Transverse colon (tissue), 4 donors: ENCODE data around the gene HJURP. TPM values are rescaled to one million over a fixed set of nuclear protein-coding genes. Genes with fewer than 3 reads are reported as not detected.

Experiments used
- DNase-seq: peaks from one replicate; pipeline ENCODE4 v3.0.0-alpha.2; 2019
- H3K27ac ChIP-seq, 4 donors: fragments of 200-600 bp; sonication (generic); 2 replicates each; pipeline ENCODE4 v1.5.1; 2016 to 2018; ENCODE audit warnings: inconsistent platforms in 4 of 4
- H3K27me3 ChIP-seq: fragments of 200-600 bp; sonication (generic); 2 replicates; pipeline ENCODE4 v1.5.1; 2017; ENCODE audit warnings: inconsistent platforms
- H3K36me3 ChIP-seq, 4 donors: fragments of 200-600 bp; sonication (generic); 2 replicates each; pipeline ENCODE4 v1.5.1; 2017 to 2019; ENCODE audit warnings: inconsistent platforms in 4 of 4
- H3K4me1 ChIP-seq, 4 donors: fragments of 200-600 bp; sonication (generic); 2 replicates each; pipeline ENCODE4 v1.5.1; 2017 to 2020; ENCODE audit warnings: inconsistent platforms in 4 of 4
- H3K4me3 ChIP-seq, 4 donors: fragments of 200-600 bp; sonication (generic); 1 replicate in 1 of 4; 2 replicates in 3 of 4; pipeline versions ENCODE4 v1.5.1 to v1.6.1; 2017 to 2019; ENCODE audit warnings: inconsistent platforms in 4 of 4
- H3K9me3 ChIP-seq, 2 donors: fragments of 200-600 bp; sonication (generic); 2 replicates each; pipeline ENCODE4 v1.5.1; 2017 to 2019; ENCODE audit warnings: inconsistent platforms in 2 of 2
- CTCF ChIP-seq, 5 experiments: fragments of 200-600 bp in 3 of 5; fragments of 450-650 bp in 2 of 5; sonication (generic) in 3 of 5; IDR thresholded peaks; 1 replicate in 2 of 5; 2 replicates in 3 of 5; pipeline ENCODE4 v1.5.1; 2016 to 2017; ENCODE audit warnings: antibody characterized with exemption in 5 of 5, inconsistent platforms in 3 of 5, mild to moderate bottlenecking in 2 of 5, moderate library complexity in 1 of 5
- EP300 ChIP-seq: sonication (generic); formaldehyde crosslinking; IDR thresholded peaks from one replicate; pipeline ENCODE4 v1.6.1; 2017; ENCODE audit warnings: antibody characterized with exemption, low read depth
- POLR2A ChIP-seq: fragments of 450-650 bp; IDR thresholded peaks from one replicate; pipeline ENCODE4 v1.6.1; 2016; ENCODE audit warnings: antibody characterized with exemption, mild to moderate bottlenecking, moderate library complexity
- POLR2AphosphoS5 ChIP-seq, 3 donors: sonication (generic); formaldehyde crosslinking; IDR thresholded peaks; one replicate each; pipeline ENCODE4 v1.6.1; 2016; ENCODE audit warnings: antibody characterized with exemption in 3 of 3
- WGBS, 2 donors: methylation state at CpG; one replicate each; pipeline ENCODE4 v1.1.5; 2018; ENCODE audit warnings: low coverage in 1 of 2; 5-methylcytosine and 5-hydroxymethylcytosine counted together
- in situ Hi-C, 4 donors: fragments of 200-750 bp; cut with MboI; loops; one replicate each; pipeline versions ENCODE4 v1.15.0 to v1.15.1; 2017; ENCODE audit warnings: low sequenced_read_pairs in 3 of 4, low pct_ligation_motif_present in 1 of 4, low pct_unique_long_range_greater_than_20kb in 1 of 4
- intact Hi-C: fragments of 100-400 bp; cut with DNase I; formaldehyde crosslinking; loops from one replicate; pipeline ENCODE4 v1.15.1; 2023; ENCODE audit warnings: low total_unique reads
- total RNA-seq, 4 donors: library from RNA; depleted of rRNA; stranded (reverse); fragments of >200 nt; gene quantifications; one replicate each; pipeline ENCODE4 v1.1.0, GENCODE V29; 2016

HJURP gene
- total RNA-seq, 4 donors from 2014 or later: 1.9 to 29.5 (median 2.1) TPM; not detected in 1

- no peak overlapping the region for H3K27ac ChIP-seq
- no peaks in the 10 kb centered on the region for H3K27me3 ChIP-seq
- TF ChIP-seq CTCF (IDR thresholded peaks at IDR 0.05) (no peak), POLR2A (no peak), POLR2AphosphoS5 (IDR thresholded peaks at IDR 0.05) (no peak), EP300 (no peak)
- in situ Hi-C loops (no loop called here), intact Hi-C loops (no loop called here)
- 60 to 78% methylated on average over 1 to 7 of the region's 7 CpGs for WGBS, 2 donors
- no peaks in the 10 kb centered on the region for H3K4me1 ChIP-seq
- no peak for DNase-seq
- no peak overlapping the region for H3K4me3 ChIP-seq
- no peaks in the 10 kb centered on the region for H3K36me3 ChIP-seq
- H3K9me3 ChIP-seq: no peaks in the 10 kb centered on the region
Measured at GRCh38 chr2:233800208-233800607, 54.1 kb downstream of the HJURP start.

- H3K9me3 ChIP-seq: no peaks in the 10 kb centered on the region
Measured at GRCh38 chr2:233799716-233800115, 54.6 kb downstream of the HJURP start.

GRCh38 chr2:233799087-233799665 is 55.2 kb downstream of the HJURP start:
- 54 to 65% methylated on average over 4 to 7 of the region's 7 CpGs for WGBS, 2 donors
- Histone ChIP-seq H3K36me3 (no peaks in the 10 kb centered on the region), H3K27ac (no peak overlapping the region), H3K4me1 (no peaks in the 10 kb centered on the region), H3K4me3 (no peak overlapping the region), H3K27me3 (no peaks in the 10 kb centered on the region), H3K9me3 (no peaks in the 10 kb centered on the region)
- in situ Hi-C loops: no loop called here
- intact Hi-C loops: no loop called here
- TF ChIP-seq CTCF (IDR thresholded peaks at IDR 0.05) (no peak), POLR2AphosphoS5 (IDR thresholded peaks at IDR 0.05) (no peak), POLR2A (no peak), EP300 (no peak)
- DNase-seq: no peak

More at GRCh38 chr2:233799716-233800115, 54.6 kb downstream of the HJURP start:
- TF ChIP-seq POLR2A: no peak
- TF ChIP-seq CTCF (IDR thresholded peaks at IDR 0.05): no peak
- TF ChIP-seq EP300: no peak
- no peak for TF ChIP-seq POLR2AphosphoS5 (IDR thresholded peaks at IDR 0.05)
- 49% methylated on average over 5 of the region's 5 CpGs; no CpG with 5 or more reads in 1 of the 2 donors for WGBS, 2 donors
- no peak for DNase-seq
- Histone ChIP-seq H3K27me3 (no peaks in the 10 kb centered on the region), H3K4me3 (no peak overlapping the region), H3K36me3 (no peaks in the 10 kb centered on the region), H3K27ac (no peak overlapping the region), H3K4me1 (no peaks in the 10 kb centered on the region)
- in situ Hi-C loops: no loop called here
- intact Hi-C loops: no loop called here

GRCh38 chr2:233798335-233799086 is 55.8 kb downstream of the HJURP start:
- Histone ChIP-seq H3K4me3 (no peak overlapping the region), H3K4me1 (no peaks in the 10 kb centered on the region), H3K27me3 (no peaks in the 10 kb centered on the region), H3K27ac (no peak overlapping the region), H3K9me3 (no peaks in the 10 kb centered on the region), H3K36me3 (no peaks in the 10 kb centered on the region)
- no peak for TF ChIP-seq EP300
- TF ChIP-seq CTCF (IDR thresholded peaks at IDR 0.05): no peak
- TF ChIP-seq POLR2A: no peak
- TF ChIP-seq POLR2AphosphoS5 (IDR thresholded peaks at IDR 0.05): no peak
- DNase-seq: no peak
- in situ Hi-C loops: no loop called here
- WGBS, 2 donors: 85% methylated on average over 14 of the region's 14 CpGs; no CpG with 5 or more reads in 1 of the 2 donors
- intact Hi-C loops: no loop called here
